Measurements from ENCODE around the gene CLMN. TPM values are rescaled to one million over a fixed set of nuclear protein-coding genes. Genes with fewer than 3 reads are reported as not detected.

The CLMN gene
- total and polyA plus RNA-seq, 2 donors (not counting 1 experiment from before 2014, with no cell fraction given), result 9.6 to 51.5 TPM

DNA sequence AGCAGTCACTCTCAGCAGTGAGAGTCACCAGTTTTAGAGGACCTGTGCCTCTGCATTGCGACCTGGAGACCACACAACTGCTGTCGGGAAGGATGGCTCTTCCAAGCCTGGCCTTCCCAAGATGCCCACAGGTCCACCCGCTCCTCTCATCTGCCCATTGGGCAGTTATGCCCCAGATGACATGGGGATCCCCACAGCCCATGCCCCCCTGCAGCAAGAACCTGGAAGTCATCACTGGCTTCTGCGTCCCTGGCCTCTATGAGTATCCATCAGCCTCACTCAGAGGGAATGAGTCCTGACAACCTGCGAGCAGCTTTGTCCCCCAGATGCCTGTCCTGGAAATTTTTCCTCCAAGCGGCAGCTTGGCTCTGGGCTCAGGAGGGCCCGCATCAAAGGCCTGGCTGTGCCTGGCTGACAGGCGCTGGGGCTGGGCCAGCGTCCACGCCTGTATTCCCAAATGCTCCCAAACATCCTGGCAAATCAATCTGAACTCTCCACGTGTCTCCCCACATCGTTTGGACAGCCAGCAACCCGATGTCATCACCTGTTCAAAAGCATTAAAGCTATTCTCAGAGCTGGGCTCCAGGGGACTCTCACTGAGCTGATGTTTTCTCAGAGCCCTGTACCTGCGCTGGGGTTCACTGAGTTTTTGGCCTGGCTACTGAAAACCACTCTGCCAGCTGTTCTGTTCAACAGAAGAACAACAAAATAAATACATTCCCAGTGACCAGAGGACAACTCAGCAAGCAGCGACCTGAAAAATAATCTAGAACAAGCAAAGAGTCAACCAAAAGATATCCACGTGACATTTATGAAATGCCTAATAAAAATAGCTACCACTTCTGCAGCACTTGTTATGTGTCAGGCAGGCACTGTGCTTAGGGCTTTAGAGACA is 57.8 kb downstream of the CLMN start:
- H3K4me3 ChIP-seq (ENCODE audit: control extremely low read depth in 1 of 5, extremely low read depth in 1 of 5, insufficient read depth in 1 of 5, low read depth in 2 of 5, low read length in 4 of 5), result no peak overlapping the region
- H3K27ac Mint-ChIP-seq, result no peak overlapping the region
- peaks cover 30% of the 10 kb centered on the region for H3K79me2 ChIP-seq (ENCODE audit: control insufficient read depth, insufficient read depth, low read length)
- intact Hi-C loops (cut with micrococcal nuclease), result loop anchor here (10.0 kb wide), 1 partner anchor 273 kb away; the partner anchor contains the start of gene GLRX5
- no peak overlapping the region for H3K4me3 Mint-ChIP-seq
- 96% methylated on average over 14 of the region's 16 CpGs for WGBS (ENCODE audit: insufficient coverage)
- no peaks in the 10 kb centered on the region for H3K36me3 ChIP-seq (replicated peaks in 1 of 2; ENCODE audit: control extremely low read depth in 1 of 2, control insufficient read depth in 1 of 2, extremely low read depth in 1 of 2, insufficient read depth in 2 of 2, low read length in 1 of 2)
- ChIA-PET POLR2A (interaction anchor here (0.6 kb wide), 1 partner anchor 57 kb away, joined by 4 read pairs; no protein-coding TSS in a partner anchor), CTCF (no interaction called here)
- H3K4me1 Mint-ChIP-seq, result peaks cover 26% of the 10 kb centered on the region
- peaks cover 25 to 33% of the 10 kb centered on the region in 2 donors for H3K4me1 ChIP-seq (ENCODE audit: control insufficient read depth in 2 of 2, insufficient read depth in 2 of 2, low read length in 2 of 2)
- no peak overlapping the region for H3K9ac ChIP-seq (ENCODE audit: low read length)
- no peaks in the 10 kb centered on the region for H3K27me3 ChIP-seq (replicated peaks in 1 of 4; ENCODE audit: control extremely low read depth in 1 of 4, control insufficient read depth in 3 of 4, insufficient read depth in 4 of 4, low read length in 3 of 4)
- TF ChIP-seq EZH2 (IDR thresholded peaks at IDR 0.05; ENCODE audit: borderline replicate concordance, insufficient read depth, low read depth, low read length, poor library complexity, severe bottlenecking), result no peak
- TF ChIP-seq, protein P1, sequence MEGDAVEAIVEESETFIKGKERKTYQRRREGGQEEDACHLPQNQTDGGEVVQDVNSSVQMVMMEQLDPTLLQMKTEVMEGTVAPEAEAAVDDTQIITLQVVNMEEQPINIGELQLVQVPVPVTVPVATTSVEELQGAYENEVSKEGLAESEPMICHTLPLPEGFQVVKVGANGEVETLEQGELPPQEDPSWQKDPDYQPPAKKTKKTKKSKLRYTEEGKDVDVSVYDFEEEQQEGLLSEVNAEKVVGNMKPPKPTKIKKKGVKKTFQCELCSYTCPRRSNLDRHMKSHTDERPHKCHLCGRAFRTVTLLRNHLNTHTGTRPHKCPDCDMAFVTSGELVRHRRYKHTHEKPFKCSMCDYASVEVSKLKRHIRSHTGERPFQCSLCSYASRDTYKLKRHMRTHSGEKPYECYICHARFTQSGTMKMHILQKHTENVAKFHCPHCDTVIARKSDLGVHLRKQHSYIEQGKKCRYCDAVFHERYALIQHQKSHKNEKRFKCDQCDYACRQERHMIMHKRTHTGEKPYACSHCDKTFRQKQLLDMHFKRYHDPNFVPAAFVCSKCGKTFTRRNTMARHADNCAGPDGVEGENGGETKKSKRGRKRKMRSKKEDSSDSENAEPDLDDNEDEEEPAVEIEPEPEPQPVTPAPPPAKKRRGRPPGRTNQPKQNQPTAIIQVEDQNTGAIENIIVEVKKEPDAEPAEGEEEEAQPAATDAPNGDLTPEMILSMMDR (IDR thresholded peaks at IDR 0.05), result no peak
- H3K27me3 Mint-ChIP-seq, result no peaks in the 10 kb centered on the region
- peaks cover 14% of the 10 kb centered on the region for H4K20me1 ChIP-seq (ENCODE audit: control insufficient read depth, insufficient read depth, low read length, poor library complexity, severe bottlenecking)
- no peaks in the 10 kb centered on the region for H3K9me3 Mint-ChIP-seq (ENCODE audit: insufficient read depth)
- ATAC-seq (ENCODE audit: low read depth) (no peak), DNase-seq (no peak)
- no peak overlapping the region for H3K4me2 ChIP-seq (replicated peaks; ENCODE audit: low read depth, low read length, poor library complexity, severe bottlenecking)
- H2AFZ ChIP-seq (ENCODE audit: insufficient read depth, low read depth, low read length, poor library complexity, severe bottlenecking), result no peak overlapping the region
- no peaks in the 10 kb centered on the region for H3K9me3 ChIP-seq (ENCODE audit: control extremely low read depth in 1 of 3, control insufficient read depth in 2 of 3, insufficient read depth in 1 of 3, low read length in 2 of 3)
- H3K27ac ChIP-seq (ENCODE audit: low read length in 2 of 2), result no peak overlapping the region
